NCI-H82 treated with DMSO at 0.1 percent for 48 hours (cell line): ENCODE measurements around the gene BIRC7.
"Not testable (repeated sequence)": the region's sequence is repeated elsewhere in the genome, so short reads cannot be mapped to it uniquely, and the experiment has no call there.

Source experiments
- DNase-seq: peaks from one replicate; lab custom pipeline; 2025; ENCODE audit not compliant: unreplicated experiment; lab: John Stamatoyannopoulos, UW

BIRC7 gene

DNA sequence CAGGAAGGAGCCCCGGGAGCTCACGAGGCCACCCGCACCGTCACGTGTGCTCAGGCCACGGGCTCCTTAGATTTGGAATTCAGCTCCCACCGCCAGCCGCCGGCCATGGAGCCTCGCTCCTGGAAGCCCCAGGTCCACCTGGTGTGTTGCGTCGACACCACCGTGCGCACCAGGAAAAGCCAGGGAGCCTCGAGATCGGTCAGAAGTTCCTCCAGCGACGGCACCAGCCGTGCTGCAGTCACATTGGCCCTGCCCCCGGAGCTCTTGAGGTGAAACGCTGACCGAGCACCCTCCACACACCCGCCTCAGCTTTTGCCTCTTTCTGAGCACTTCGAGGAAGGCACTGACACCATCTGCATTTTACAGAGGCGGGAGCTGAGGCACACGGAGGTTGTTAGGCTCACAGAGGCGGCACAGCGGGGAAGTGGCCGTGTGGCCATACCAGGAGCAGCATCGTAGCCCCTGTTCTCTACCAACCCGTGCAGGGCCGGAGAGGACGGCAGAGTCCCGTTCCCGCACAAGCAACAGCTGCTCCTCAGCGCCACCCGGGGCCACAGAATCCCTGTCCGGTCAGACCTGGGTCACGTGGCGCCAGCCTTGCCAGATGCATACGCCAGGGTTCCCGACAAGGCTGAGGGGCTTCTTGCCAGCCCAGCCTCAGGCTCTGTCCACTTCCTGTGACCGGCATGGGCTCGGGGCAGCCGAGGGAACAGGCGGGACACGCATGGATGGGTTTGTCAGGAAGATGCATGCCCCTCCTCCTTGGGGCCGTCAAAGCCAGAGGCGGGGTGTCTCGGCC is 11.0 kb downstream of the BIRC7 start:
- DNase-seq: no peak

DNA sequence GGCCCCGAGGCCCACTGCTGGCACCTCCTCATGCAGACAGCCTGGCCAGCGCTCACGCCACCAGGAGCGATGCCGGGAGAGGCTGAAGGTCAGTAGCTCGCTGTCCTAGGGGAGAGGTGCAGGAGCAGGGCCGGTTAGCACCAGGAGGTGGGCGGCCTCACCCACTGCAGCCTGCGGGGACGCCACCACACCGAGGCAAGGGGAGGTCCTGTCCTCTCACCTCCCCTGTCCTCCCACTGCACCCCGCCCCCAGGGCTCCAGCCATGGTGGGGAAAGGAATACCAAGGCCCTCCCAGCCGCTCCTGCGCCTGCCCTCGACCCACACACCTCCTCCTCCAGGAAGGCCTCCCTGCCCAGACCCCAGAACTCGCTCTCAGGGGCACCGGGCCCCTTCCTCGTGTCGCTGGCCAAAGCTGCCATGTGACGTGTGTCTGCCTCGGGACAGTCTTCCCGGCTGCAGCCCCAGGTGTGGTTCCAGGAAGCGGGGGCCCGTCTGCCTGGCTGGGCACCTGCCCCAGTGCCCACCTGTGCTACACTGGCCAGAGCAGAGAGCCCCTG is 12.0 kb downstream of the BIRC7 start:
- no peak for DNase-seq

DNA sequence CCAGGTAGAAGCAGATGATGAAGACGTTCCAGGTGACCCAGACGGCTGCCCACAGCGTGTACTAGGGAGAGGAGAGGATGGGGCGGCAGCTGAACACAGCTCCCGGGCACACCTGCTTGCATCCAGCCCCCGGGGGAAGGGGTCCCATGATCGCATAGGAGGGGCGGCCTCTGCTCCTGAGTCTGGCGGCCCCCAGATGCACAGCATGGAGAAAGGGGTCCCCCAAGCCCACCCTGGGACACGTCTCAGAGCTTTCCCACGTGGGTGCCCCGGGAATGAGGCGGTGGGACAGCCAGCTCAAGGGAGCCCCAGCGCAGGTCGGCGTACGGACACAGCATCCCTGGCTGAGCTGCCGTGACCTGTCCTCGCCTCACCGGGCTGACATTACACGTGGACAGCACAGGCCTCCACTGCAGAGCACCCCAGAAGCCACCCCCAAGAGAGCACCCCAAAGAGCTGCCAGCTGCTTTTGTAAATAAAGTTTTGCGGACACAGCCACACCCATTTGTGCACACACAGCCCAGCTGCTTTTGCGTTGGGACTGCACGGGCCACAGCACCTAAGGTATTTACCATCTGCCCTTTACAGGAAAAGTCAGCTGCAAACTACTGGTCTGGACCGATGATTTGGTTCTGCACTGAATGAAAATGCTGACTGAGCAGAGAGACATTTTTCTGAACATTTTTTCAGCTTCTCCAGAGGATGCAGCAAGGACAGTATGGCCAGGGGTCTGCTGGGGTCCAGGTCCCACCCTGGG is 13.3 kb downstream of the BIRC7 start:
- DNase-seq: no peak

DNA sequence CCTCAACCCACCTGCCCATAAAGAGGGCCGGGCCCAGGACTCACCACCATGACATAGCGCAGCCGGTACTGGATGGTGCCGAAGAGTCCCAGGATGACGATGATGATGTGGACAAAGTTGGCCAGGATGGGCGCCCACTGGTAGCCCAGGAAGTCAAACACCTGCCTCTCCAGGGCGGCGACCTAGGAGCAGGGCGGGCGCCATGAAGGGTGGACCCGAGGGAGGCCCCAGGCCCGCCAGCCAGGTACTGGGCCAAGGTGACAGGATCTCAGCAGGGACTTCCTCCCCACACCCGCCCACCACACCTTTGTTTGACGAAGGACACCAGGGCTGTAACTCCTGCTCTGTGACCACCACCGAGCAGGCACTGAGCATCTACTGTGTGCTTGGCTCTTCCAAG is 14.2 kb downstream of the BIRC7 start:
- no peak for DNase-seq

DNA sequence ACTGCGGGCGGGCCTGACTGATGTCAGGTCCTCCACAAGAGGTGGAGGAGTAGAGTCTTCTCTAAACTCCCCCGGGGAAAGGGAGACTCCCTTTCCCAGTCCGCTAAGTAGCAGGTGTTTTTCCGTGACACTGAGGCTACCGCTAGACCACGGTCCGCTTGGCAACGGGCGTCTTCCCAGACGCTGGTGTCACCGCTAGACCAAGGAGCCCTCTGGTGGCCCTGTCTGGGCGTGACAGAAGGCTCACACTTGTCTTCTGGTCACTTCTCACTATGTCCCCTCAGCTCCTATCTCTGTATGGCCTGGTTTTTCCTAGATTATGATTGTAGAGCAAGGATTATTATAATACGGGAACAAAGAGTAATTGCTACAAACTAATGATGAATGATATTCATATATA is 15.6 kb downstream of the BIRC7 start:
- not testable (repeated sequence) for DNase-seq

DNA sequence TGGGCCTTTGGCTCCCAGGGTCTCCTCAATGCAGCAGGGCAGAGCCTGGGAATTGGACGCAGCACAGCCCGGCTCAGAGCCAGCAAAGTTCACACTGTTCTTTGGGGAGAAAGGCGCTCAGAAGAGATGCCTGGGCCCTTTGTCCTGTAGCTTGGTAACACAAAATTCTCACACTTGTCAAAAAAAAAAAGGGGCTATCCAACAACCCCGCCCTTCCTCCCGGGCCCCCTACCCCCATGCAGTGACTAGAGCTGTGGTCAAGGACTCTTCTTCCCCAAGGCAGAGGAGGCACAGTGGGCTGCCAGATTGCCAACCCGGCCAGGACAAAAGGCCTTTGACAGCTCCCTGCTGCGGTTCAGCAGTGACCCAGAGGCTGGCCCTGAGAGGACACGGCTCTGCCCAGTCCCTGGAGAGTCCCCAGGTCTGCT is 16.6 kb downstream of the BIRC7 start:
- no peak for DNase-seq

DNA sequence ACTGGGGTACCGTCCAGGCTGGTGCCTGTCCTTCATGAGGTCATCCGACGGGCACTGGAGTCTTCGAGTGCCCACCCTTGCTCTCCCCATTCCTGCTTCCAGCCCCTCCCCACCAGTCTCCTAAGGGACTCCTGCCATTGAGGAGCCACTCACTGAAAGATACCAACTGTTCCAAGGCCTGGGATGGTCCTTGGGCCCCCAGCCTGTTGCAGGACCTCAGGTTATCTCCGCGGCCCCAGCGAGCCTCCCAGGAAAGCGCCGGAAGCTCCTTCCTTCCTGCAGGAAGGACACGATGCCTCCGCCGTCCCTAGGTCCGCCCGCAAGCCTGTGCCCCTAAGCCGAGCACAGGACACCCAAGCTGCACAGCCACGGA is 17.3 kb downstream of the BIRC7 start:
- DNase-seq: no peak

DNA sequence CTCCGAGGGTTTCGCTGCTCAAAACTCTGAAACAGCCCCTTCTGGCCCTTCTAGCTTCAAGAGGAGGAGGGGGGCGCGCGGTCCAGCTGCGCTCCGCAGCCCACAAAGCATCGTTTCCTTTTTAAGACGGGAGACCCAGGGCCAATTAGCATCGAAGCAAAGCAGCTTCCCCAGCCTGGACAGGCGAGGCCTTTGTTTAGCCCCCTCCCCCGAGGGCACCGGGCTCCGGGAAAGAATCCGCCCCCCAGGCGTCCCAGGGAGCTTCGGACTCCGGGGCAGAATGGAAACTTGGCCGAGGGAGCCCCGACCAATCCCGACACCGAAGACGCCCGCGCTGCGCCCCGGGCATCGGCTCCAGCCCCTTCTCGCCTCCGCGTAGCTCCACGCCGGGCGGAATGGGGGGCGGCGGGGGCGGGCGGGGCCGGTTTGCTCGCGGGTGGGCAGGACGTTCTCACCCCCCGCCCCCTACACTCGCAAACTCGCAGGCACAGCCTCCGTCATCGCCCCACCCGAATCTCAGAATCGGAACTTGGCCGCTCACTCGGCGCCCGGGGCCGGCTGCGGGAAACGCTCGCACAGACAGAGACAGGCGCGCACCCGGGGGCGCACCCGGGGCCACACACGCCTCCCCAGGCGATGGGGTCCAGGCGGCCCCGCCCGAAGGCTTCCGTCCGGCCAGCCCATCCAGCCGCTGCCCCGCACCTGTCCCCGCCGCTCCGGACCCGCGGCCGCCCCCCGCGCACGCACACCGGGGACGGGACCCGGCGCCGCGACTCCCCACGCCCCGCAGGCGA is 17.9 kb downstream of the BIRC7 start:
- no peak for DNase-seq

DNA sequence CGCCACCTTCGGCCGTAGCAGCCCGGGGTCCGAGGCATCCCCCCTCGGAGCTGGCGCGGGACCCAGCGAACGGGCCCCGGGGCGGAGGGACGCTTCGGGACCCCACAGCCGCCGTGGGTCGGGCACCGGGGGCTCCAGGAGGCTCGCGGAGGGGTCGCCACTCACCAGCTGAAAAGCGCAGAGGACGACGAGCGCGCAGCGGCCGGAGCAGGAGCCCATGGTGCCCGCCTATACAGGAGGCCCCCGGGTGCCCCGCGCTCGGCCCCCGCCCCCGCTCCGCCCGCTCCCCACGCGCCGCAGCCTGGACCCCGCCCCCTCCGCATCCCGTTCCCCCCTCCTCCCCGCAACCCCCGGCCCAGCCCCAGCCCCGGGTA is 18.5 kb downstream of the BIRC7 start, which contains the start of gene NKAIN4:
NKAIN4 (minus strand) TSS at position 232 of the 374 bp plus-strand sequence; CDS start at position 219, 13 bp downstream.
- DNase-seq: no peak

DNA sequence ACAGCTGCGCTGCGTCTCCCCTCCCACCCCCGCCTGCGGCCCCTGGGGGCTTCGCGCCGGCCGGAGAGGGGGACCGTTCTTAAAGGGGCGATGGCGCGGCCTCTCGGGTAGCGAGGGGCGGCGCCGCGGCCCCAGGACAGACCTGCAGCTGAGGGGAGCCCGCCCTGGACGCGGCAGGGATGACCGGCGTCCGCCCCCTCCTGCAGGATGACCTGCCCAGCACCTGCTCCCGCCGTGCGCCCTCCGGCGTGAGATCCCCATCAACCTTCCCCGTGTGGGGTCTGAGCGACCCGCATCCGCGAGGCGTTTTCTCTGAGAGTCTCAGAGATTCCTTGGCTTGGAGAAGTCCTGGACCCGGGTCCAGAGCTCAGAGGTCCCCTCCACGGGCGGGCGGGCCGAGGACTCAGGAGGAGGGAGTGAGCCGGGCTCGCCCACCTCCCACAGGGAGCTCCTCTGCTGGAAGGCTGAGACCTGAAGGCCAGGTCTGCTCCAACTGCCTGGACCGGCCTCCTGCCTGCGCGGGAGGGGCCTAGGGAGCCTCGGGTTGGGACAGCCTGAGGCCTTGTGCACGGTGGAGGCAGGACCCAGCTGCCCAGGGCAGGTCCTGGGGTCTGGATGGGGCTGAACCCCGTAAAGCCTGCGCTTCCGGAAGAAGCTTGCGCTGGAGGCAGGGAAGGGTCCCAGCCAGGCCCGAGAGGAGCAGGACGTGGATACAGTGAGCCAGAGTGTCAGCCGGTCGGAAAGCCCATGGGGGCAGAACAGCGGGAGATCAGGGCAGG is 19.1 kb downstream of the BIRC7 start:
- DNase-seq: no peak

DNA sequence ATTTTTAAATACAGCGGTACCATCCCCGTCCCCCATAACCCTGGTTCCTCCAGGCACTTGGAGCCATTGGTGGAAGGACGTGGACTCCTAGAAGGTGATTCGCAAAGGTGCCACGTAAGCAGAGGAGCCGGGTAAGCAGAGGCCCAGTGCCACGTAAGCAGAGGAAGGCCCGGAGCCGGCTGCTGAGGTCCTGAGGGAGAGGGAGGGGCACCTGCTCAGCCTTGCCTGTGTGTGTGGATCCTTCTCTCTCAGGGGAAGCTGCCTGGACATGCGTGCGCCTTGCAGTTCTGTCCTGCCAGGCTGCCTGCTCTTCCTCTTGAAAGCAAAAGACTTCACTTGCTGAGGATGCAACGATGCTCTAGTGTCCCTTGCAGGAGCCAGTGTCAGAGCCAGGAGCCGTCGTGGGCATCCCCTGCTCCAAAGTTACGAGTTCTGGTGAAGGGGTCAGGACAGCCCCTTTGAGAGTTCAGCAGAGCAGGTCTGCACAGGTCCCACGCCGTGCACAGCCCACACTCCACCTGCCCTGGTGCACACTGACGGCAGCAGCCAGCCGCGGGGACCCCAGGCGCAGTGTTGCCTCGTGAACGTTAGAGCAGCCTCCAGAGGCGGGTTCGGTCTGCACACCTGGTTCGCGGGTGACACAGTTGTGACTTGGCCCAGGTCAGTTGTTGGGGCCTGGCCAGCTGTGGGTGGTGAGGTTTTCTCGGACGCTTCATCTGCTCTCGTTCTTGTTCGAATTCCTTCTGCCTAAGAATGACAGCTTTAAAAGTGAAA is 20.4 kb downstream of the BIRC7 start:
- DNase-seq: no peak

DNA sequence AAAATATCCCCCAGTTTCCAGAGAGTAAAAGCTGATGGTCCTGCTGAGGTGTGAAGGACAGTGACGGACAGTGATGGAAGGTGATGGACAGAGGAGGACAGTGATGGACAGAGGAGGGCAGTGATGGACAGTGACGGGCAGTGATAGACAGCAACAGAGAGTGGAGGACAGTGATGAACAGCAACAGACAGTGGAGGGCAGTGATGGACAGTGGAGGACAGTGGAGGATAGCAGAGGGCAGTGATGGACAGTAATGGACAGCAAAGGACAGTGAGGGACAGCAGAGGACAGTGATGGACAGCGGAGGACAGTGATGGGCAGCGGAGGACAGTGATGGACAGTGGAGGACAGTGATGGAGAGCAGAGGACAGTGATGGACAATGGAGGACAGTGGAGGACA is 21.2 kb downstream of the BIRC7 start:
- no peak for DNase-seq

DNA sequence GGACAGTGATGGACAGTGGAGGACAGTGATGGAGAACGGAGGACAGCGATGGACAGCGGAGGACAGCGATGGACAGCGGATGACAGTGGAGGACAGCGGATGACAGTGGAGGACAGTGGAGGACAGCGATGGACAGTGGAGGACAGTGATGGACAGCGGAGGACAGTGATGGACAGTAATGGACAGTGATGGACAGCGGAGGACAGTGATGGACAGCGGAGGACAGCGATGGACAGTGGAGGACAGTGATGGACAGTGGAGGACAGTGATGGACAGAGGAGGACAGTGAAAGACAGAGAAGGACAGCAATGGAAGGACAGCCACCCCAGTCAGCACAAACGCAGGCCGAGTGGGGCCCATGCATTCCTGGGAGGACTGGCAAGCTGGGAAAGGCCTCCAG is 21.9 kb downstream of the BIRC7 start:
- DNase-seq: no peak

DNA sequence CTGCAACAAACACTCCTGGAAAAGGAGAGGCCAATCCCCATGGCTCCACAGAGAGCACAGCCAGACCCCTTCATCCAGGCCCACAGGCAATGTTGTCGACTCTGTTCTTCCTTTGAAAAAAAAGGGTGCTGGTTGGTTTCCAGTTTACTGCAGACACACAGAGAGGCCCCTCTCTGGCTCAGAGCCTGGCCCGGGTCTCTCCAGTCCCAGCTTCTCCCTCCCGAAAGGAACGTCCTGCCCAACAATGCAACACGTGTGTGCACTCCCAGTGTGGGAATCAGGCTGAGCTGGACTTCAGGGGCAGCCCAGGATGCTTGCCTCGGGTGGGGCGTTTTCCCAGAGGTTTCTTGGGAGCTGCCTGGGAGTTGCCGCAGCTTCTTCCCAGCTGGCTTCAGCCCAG is 23.1 kb downstream of the BIRC7 start:
- no peak for DNase-seq

DNA sequence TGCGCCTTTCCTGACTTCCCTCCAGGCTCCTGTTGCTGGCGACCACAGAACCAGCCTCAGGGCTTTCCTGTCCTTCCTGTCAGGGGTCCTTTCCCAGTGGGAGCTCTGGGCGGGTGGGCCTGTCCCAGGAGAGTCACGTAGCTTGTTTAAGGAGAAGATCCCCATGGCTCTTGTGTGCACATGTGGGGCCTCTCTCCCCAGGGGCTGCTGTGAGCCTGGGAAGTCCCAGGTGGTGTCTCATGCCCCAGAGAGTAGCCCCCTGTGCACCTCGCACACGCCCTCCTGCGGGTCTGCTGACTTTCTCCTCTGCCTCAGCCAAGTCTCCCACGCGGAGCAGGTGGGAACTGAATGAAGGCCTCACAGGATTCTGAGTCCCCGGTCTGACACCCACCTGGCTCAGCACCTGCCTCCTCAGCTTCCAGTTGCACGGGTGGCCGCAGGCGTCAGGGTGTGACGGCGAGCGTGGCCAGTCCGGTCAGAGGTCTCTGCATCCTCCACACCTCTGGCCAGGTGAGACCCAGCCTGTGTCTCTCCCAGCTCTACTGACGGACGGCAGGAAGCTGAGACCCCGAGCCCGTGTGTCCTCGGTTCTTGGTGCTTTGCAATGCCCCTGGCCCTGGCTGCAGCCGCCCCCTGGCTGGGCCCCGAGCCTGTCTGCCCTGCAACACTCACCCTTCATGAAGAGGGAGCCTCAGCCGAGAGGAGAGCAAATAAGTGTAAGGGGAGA is 24.2 kb downstream of the BIRC7 start:
- DNase-seq: no peak

DNA sequence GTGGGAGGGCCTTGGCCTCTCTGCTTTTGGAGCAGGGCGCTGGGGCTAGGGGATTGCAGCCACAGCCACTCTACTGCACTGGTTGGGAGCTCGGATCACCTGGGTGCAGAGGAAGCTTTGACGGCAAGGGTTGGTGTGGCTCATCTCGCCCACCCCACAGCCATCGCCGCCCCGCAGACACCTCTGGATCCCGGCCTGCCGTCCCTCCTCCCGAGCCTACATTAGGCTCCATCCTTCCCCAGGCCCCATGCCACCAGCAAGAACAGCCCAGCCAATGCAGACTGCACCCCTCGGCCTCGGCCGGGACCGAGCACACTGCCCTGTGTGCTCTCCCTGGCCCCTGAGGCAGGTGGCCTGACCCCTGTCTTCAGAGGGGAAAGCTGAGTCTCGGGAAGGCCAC is 24.8 kb downstream of the BIRC7 start:
- no peak for DNase-seq

DNA sequence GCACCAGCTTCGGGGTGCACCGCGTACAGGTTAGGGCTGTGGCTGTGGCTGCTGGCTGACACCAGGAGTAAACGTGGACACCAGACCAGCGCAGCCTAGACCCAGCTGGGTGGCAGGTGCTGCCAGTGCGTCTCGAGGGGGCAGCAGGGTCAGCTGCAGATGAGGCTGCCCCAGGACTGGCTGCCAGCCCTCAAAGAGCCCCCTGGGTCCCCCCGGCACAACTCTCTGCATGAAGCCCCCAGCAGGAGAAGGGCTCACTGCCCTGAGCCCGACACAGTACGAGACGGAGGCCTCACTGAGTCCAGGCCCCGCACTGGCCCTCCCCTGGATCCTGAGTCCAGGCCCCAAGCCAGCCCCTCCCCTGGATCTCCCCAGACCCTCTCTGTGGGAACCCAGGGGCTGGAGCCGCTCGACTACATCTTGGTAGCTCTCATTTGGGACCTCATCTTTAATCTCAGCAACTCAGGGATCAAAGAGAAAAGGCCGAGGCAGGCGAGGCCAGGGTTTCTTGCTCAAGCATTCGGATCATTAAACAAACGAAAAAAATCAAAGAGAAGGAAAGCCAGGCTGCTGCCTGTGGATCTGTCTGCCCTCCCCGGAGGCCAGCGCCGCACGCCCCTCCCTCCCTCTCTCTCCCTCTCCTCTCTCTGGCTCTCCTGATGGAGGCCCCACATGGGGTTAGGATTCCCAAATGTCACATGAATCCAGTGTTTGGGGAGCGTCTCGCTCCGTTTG is 25.5 kb downstream of the BIRC7 start:
- no peak for DNase-seq

DNA sequence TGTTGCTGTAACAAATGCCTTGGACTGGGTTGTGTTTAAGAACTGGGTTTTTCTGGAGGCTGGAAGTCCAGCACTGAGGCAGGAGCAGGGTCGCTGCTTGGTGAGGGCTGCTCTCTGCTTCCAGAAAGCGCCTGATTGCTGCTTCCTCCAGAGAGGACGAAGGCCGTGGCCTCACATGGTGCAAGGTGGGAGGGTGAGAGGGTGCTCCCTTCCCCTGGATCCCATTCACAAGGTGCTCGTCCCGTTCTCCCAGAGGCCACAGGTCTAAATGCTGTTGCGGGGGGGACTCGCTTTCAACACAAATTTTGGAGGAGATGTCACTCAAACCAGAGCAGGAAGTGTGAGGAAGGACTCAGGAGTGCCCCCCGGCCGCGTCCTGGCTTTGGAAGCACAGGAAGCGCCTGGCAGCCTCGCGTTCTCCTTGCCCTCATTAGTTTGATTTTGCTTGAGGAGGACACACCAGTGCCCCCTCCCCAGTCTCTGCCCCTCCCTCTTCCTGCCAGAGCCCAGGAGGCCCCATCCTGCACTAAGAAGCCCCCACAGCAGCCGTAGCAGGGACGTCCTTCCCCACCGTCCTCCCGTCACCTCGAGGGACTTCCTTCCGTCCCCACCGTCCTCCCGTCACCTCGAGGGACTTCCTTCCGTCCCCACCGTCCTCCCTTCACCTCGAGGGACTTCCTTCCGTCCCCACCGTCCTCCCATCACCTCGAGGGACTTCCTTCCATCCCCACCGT is 26.3 kb downstream of the BIRC7 start:
- no peak for DNase-seq
